ENCODE results near the gene STOM. TPM values are rescaled to one million over a fixed set of nuclear protein-coding genes. Genes with fewer than 3 reads are reported as not detected.

The STOM gene
- total and polyA plus RNA-seq, 2 of the 8 experiments (the other 6 are each of a cell fraction or from before 2014, with no cell fraction given), result 25.2 to 60.4 TPM

DNA sequence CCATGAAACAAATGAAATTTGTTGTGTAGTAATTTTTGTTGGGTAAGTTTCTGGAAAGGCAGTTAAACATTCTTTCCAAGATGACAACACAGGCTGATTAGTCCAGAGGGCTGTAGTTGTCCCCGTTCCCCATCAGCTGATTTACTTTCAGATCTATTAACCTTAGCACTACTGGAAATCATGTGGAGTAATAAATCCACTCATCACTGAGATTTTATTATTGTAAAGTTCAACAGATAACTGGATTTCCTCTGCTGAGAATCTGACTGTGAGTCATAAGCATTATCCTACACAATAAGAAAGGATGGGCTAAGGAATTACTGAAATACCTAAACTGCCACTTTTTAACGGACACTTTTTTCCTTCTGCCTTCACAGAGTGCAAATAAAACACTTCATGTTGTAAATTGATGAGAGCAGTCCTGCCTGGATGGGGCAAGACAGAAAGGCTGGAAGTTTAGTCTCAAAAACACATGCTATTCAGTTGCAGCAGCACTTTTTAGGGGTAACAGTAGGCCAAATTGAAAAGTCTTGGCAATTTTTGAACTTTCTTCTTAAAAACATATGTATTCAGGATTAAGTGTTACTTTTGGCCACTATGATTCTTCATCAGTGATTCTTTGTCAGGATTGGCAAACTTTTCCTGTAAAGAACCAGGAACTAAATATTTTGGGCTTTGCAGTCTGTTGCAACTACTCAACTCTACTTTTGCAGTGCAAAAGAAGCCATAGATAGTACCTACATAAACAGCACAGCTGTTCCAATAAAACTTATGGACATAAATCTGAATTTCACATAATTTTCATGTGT lies 7.0 kb downstream of the STOM start (continued):
- TF ChIP-seq RNF2 (IDR thresholded peaks at IDR 0.05; ENCODE audit: borderline replicate concordance, low read depth, low read length, missing control alignments, poor library complexity, severe bottlenecking) (no peak), EZH2 (IDR thresholded peaks at IDR 0.05; ENCODE audit: low read depth, low read length, severe bottlenecking) (no peak), JUN (IDR thresholded peaks at IDR 0.05; ENCODE audit: low read depth, low read length) (no peak), CEBPB (IDR thresholded peaks at IDR 0.05; ENCODE audit: low read depth, low read length) (no peak)
